ENCODE results near the gene PCMTD2.

The PCMTD2 gene

DNA sequence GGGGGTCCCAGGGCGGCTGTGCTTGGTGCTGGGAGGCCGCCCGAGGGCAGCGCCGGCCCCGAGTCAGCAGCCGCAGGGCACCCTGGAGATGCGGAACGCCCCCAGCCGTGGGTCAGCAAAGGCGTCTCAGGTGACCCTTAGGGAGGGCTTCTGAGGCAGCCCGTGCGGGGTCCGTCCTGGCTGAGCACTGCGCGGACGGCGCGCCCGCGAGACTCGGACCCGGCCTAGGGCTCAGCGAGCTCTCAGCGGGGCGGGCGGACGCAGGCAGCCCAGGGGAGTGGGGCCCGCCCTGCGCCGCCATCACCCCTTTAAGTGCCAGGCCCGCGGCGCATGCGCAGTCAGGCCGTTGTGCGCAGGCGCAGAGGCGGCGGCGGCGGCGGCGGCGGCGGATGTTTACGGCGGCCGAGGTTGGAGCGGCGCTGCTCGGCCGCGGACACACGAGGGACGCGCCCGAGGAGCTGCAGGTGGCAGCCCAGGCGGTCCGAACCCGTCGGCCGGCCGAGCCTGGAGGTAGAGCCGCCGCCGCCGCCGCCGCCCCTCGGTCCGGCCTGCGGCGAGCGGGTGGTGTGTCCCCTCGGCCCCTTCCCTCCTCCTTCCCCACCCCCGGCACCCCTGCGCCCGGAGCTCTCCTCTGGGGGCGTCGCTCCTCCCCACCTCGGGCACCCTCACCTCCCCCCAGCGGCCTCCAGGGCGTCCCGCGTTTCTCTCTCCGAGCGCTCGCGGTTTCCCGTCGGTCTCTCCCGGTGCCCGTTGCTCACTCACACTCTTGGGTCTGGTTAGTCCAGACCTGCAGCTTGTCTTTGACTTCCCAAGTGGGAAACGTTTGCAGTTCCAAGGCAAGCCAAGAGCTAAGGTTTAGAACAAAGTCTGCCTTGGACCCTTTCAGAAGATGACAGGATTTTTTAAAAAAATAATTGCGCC is at the start of gene PCMTD2:
PCMTD2 (plus strand) TSS at position 388 of the 921 bp plus-strand sequence. CDS start 4,218 bp downstream, outside the sequence.
- DNase-seq, result peak; percentile 70

DNA sequence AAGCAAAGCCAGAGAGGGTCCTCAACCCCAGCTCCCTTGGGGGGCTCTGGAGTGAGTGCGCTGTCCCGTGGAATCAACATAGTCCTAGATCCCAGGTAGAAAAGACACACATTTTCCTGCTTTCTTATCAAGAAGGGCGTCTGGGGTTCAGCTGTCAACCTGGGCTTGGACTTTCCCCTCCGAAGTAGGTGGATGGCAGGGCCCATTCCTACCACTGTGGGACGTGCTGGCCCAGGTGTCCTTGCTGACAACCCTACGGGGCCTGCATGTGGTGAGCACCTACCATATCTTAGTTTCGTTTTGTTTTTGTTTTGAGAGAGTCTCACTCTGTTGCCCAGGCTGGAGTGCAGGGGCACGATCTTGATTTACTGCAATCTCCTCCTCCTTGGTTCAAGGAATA is 48.9 kb upstream of the PCMTD2 start:
- no peak for DNase-seq

DNA sequence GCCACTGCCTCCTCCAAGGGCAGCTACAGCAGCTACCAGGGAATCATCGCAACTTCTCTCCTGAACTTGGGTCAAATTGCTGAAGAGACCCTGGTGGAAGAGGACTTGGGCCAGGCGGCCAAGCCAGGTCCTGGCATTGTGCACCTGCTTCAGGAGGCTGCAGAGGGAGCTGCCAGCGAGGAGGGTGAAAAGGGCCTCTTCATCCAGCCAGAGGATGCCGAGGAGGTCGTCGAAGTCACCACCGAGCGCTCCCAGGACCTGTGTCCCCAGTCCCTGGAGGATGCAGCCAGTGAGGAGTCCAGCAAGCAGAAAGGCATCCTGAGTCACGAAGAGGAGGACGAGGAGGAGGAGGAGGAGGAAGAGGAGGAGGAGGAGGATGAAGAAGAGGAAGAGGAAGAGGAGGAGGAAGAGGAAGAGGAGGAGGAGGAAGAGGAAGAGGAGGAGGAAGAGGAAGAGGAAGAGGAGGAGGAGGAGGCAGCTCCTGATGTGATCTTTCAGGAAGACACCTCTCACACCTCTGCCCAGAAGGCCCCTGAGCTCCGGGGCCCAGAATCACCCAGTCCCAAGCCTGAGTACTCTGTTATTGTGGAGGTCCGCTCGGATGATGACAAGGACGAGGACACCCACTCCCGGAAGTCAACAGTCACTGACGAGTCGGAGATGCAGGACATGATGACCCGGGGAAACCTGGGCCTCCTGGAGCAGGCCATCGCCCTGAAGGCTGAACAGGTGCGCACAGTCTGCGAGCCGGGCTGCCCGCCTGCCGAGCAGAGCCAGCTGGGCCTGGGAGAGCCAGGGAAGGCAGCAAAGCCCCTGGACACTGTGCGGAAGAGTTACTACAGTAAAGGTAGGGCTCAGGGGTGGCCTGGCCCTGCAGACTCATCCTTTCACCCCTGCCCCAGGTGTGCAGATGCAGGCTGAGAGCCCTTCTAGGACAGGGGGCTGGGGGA is 47.6 kb upstream of the PCMTD2 start:
- no peak for DNase-seq

DNA sequence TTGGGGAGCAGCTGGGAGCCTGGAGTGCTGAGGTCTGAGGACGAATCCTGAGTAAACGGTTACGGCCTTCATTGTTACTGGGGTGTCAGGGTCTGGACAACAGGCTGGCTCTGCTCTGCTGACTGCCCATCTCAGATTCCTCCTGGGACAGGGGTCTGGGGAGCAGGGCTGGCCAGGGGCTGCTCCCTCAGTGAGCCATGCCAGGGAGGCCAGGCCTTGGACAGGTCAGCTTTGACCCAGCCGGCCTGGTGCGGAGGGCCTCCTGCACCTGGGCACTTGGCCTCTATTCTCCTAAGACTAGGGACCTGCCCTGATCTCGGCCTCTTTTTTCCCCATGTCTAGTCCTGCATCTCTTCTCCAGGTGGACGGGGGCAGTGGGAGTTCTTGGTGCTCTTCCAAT is 46.4 kb upstream of the PCMTD2 start:
- DNase-seq, result no peak

DNA sequence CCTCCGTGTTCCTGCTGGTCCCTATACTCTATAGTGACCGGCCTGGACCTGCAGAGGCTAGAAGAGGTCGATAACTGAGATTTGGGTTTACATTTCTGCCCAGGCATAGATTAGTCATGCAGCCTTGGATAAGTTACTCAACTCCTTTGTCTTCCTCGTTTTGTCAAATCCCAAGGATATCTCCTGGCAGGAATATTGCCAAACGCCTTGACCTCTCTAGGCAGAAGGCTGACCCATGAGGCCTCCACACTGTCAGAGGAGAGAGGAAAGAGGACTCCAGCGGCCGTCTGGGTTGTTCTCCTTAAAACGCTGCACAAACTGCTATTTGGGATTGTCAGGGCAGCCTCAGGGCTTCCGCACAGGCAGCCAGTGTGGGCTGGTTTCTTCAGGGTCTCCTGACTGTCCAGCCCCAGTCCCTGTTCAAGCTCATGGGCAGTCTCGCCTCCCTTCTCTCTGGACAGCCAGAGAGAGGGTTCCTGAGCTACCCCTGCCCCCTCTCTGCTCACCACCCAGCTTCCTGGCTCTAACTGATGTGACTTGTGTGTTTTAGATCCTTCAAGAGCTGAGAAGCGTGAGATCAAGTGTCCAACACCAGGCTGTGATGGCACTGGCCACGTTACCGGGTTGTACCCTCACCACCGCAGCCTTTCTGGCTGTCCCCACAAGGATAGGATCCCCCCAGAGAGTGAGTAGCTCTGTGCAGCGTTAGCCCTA is 44.7 kb upstream of the PCMTD2 start:
- DNase-seq, result no peak

DNA sequence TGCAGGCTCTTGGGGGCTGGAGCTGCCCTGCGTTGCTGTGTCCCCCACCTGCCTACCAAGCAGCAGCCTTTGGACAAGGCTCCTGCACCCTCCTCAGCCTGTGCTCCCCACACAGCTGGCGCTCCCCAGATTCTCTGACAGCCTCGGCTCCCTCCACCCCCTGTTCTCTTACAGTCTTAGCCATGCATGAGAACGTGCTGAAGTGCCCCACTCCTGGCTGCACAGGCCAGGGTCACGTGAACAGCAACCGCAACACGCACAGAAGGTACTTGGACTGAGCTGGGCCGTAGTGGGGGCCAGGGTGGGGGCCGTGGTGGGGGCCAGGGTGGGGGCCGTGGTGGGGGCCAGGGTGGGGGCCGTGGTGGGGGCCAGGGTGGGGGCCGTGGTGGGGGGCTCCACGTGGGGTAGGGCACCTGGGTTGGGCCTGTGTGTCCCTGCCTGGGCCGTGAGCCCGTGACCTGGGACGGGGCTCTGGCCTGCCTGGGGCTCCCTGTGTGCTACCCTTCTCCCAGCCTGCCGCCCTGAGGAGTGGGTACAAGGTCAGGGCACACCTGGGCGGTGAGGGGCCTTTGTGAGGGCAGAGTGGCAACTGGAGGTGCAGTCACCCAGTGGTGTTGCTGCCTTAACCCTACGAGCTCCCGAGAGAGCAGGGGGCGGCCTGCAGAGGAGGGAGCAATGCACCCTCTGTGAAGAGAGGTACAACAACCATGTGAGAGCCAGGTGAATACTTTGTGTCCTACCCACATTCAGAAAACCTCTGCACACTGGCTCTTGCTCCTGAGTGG is 43.5 kb upstream of the PCMTD2 start:
- no peak for DNase-seq

DNA sequence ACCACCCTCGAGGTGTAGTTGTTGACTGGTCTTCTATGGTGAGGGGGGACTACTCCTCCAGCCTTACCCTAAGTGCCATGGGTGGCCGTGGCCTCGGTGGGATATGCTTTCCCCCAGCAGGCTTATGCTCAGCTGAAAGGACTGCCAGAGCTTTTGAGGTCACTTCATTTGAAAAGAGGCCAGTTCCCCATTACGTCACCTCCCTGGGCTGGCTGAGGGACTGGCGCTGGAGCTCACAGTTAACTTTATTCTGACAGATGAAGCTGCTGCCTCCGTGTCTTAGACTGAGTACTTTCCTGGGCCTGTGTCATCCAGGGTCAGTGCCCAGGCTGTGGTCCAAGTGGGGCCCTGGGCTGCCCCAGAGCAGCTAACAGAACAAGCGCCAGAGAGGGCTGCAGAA is 42.8 kb upstream of the PCMTD2 start:
- DNase-seq, result no peak

DNA sequence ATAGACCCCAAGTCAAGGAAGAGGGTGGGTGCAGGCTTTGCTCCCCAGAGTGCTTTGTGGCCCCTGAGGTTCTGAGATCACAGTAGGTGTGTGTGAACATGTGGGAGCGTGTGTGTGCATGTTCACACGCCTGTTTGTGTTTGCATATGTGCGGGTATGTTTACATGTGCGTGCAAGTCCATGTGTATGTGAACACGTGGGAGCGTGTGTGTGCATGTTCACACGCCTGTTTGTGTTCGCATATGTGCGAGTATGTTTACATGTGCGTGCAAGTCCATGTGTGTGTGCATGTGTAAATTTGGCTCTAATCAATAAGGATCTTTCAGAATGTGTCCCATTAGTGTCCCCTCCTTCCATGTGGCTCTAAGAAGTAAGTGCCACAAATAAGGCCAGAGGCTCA is 41.4 kb upstream of the PCMTD2 start:
- no peak for DNase-seq

DNA sequence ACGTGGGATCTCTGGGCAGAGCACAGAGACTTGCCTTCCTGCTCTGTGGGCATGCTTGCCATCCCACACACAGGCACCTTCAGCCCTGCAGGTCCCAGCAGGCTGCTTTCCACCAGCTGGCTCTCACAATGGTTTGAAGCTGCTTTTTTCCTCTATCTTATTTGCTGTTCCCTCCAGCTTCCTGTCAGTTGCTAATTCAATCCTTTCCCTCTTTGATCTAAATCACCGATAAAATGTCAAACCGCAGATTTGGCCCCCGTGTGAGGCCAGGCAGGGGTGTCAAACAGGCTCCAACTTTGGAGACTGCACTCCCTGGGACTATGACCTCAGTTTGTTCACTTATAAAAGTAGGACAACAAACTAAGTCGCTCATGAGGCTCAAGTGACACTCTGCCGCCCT is 40.6 kb upstream of the PCMTD2 start:
- no peak for DNase-seq

DNA sequence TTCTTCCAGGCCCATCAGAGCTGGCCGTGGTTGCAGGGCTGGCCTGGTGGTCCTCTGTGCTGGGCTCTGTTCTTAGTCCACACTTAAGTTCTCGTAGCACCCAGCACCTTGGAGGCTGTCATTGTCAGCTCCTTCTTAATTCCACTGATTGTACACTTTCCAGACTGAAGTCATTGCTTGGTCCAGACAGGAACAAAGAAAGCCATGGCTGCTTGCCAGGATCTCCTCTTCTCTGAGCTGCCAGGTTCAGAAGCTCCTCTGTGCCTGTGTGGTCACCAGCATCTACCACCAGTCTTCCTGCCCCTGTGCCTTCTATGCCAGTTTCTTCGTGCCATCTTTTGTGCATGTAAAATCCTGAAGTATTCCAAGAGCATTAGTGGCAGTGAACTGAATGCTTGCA is 39.5 kb upstream of the PCMTD2 start:
- no peak for DNase-seq

DNA sequence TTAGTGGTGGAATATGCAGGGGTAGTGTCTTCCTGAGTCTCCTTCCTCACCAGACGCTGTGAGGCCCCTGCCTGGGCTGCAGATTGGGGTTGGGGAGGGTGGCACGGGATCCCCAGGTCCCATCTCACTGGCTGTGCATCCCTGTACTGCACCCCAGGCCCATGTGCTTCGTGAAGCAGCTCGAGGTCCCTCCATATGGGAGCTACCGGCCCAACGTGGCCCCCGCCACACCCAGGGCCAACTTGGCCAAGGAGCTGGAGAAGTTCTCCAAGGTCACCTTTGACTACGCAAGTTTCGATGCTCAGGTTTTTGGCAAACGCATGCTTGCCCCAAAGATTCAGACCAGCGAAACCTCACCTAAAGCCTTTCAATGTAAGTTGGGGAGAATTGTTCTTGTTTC is 38.6 kb upstream of the PCMTD2 start:
- no peak for DNase-seq

DNA sequence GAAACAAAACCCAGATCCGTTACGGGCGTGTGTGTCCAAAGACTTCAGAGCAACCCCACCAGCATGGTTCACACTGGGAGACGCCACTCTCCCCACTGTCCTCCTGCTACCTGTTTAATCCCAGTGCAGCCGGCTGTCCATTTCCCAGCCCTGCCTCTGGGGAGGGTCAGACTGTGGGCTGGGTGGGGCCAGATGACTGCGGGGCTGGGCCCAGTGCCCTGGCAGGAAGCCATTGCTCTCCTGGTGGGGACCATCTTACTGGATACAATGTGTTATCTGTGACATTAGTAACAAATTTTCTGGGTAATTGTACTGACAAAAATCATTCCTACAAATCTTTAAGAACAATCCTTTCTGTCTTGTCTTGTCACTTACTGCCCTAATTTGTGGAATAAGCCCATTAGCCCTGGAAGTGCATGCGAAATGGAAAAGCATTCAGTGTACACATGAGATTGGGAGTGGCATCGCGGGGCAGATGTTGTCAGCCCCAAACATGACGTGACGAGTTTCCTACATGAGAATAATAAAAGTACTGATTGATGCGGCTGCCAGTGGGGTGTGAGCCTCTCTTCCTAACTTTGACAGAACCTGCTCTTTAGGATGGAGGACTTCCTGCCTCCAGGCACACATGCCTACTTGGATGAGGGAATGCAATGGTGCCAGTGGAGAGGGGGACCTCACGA is 37.9 kb upstream of the PCMTD2 start:
- no peak for DNase-seq

DNA sequence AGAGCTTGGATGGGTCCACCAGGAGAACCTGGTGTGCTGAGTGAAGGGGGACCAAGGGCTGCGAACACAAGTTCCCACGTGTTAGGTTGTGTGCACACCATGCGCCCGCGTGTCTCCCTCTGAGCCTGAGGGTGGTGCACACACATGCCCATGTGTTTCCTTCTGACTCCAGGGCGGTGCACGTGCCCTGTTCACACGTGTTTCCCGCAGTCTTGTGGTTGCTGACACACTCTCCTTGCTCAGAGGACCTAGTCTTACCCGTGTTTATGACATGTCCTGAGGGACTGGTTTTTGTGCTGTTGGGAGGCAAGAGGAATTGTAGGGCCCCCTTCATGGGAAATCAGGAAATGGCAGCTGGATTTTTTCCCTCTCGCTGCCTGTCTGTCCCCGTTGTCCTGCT is 36.3 kb upstream of the PCMTD2 start:
- no peak for DNase-seq

DNA sequence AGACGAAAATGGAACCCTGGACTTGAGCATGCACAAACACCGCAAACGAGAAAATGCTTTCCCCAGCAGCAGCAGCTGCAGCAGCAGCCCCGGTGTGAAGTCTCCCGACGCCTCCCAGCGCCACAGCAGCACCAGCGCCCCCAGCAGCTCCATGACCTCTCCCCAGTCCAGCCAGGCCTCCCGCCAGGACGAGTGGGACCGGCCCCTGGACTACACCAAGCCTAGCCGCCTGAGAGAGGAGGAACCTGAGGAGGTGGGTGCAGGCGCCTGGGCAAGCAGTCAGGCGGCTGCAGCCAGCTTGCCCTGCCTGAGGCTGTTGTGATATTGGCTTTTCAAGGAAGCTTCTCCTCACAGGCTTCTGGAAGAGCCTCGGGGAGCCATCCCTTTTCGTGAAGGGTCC is 35.8 kb upstream of the PCMTD2 start:
- DNase-seq, result no peak

DNA sequence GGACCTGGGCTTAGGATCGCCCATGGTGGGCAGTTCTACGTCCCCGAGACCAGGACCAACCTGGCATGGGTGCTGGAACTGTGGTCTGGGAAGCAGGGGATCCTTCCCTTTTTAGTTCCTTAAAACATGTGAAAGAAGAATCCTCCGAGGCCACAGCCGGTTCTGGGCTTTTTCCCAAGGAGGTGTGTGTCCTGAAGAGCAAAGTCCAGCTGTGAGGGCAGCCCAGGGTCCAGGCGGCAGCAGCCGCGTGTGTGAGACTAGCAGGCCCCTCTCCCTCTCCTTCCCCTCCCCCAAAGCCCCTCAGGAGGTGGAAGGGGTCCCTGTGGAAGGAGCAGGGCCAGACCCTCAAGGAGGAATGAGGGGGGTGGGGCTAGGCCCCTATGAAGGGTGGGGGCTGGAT is 35.1 kb upstream of the PCMTD2 start:
- DNase-seq, result no peak

DNA sequence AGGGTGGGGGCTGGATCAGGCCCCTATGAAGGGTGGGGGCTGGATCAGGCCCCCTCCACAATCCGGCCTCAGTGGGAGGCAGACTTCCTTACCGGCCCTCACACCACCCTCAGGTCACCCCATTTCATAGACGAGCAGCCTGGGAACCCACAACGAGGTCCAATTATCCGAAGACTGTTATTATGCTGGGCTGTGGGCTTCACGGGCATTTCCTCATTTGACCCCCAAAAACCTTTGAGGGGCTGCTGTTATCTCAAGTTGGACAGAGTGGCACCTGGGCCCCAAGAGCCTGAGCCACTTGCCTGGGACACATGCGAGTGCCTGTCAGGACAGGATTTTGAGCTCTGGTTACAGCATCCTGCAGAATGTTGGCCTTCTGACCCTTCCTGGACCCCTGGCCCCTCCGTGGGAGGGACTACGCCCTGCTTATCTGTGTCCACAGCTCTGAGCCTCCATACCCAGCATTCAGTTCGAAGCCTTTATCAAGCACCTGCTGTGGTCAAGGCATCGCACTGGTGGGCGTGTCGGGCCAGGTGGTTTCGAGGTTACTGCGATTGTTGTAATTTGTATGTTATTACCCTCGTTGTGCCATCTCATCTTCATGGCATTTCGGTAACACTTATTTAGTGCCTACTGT is 34.5 kb upstream of the PCMTD2 start:
- no peak for DNase-seq

DNA sequence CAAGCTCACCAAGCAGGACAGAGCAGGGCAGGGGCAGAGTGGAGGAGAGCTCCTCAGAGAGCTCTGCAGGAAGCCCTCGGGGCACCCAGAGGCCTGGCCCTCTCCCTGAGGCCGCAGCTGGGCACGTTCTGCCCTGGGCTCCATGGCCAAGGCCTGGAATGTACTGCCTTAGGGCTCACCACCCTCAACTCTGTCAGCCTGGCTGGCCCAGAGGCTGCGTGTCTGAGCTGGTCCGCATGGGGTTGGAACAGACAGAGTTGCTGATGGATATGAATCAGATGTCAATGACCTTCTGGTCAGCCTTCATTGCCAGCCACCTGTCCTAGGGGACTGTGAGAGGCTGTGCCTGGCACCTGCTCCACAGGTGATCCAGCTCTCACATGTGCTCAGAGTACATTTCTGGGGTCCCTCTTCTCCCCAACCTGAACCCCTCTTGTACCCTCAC is 33.2 kb upstream of the PCMTD2 start:
- no peak for DNase-seq

DNA sequence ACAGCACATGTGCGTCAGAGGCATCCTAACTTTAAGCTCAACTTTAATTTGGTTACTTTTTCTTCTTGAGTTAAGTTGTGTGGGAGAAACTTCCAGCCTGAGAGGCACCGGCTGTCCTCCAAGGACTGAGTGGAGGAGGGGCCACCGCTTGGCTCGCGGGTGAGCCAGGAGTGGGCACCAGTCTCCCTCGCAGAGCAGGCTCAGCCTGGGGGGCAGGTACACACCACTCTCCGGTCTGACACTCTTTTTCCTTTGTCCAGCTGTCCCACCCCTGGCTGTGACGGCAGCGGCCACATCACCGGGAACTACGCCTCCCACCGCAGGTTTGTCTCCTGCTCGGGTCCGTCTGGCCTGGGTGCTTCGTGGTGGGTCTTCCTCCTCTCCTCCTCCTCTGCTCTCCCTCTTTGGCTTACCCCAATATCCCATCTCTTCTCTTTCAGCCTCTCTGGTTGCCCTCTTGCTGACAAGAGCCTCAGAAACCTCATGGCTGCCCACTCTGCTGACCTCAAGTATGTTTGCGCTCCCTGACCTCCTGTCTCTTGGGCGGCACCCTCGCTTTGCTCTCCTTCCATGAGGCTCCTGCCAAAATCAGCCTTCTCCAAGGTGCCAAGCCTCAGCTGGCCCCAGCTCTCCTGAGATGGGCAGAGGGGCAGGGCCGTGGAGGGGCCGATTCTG is 32.6 kb upstream of the PCMTD2 start:
- no peak for DNase-seq

DNA sequence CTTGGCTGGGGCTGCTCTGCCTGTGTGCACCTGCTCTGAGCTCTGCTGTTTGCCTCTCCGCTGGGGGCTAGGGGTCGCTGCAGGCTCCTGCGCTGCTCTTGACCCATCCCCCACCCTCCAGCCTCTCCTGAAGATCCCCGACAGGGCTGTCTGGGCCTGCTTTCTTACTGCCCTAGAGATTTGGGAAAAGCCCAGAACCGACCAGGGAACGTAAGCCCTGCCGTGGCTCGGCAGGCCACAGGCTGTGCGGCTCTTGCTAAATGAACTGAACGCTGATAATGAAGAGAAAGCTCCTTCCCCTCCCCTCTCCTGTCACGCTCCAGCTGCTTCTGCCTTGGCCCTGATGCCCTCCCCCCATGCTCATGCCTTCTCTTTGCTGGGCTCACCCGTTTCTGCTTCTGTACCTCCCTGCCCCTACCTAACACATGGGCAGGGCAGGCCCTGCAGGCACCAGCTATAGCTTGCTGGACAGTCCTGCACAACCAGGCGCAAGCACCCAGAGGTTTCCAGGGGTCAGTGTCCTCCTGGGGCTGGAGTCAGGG is 32.0 kb upstream of the PCMTD2 start:
- DNase-seq, result no peak

Measured in NCI-H748 treated with DMSO at 0.1 percent for 48 hours (cell line).